Measurements from ENCODE around the gene FMNL2.

Gene FMNL2

GRCh38 chr2:152546230-152546837, 211.4 kb downstream of the FMNL2 start:
- Histone ChIP-seq H3K4me3 (no peak overlapping the region), H3K9ac (ENCODE audit: insufficient read length) (no peak overlapping the region), H3K36me3 (ENCODE audit: insufficient read depth, low read length) (no peaks in the 10 kb centered on the region), H3K27ac (no peak overlapping the region), H3K9me3 (ENCODE audit: low read depth, low read length) (no peaks in the 10 kb centered on the region)
- TF ChIP-seq EZH2 (IDR thresholded peaks at IDR 0.05) = no peak
- no peak for TF ChIP-seq POLR2AphosphoS5 (IDR thresholded peaks at IDR 0.05; ENCODE audit: borderline replicate concordance, low read depth, low read length)
- TF ChIP-seq FOXP2 (optimal IDR thresholded peaks at IDR 0.05; ENCODE audit: control extremely low read depth, extremely low read length, insufficient read depth) = no peak
- no peak for DNase-seq (ENCODE audit: low read depth, low spot score)

DNA sequence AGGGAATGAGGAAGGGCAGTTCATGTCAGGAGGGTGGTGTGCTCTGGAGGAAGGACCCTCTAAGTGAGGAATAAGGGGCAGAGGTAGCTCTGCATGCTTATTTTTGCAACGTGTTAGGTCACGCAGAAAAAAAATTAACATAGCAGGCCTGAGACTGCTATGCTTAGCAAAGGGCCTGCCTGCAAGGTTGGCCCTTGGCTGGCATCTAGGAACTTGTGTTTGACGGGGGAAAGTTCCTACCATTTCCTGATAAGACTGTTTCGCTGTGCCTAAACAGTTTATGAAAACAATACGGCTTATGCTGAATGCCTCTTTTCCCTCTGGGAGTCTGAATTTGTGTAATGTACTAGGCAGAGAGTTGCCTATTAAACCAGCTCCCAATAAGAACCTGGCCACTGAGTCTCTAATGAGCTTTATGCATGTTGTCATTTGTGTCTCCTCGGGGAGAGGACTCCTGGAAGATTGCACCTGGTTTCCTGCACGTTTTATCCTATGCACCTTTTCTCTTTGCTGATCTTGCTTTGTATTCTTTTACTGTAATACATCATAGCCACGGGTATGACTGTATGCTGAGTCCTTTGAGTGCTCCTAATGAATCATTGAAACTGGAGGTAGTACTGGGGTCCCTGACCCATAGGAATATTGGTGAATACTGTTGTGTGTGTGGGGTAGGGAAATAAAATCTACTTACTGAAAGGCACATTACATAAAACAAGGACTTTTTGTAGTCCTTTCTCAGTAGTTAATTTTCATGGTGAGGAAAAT, 213.3 kb downstream of the FMNL2 start:
- Histone ChIP-seq H3K4me3 (no peak overlapping the region), H3K27ac (no peak overlapping the region), H3K9ac (ENCODE audit: insufficient read length) (no peak overlapping the region), H3K9me3 (ENCODE audit: low read depth, low read length) (no peaks in the 10 kb centered on the region), H3K36me3 (ENCODE audit: insufficient read depth, low read length) (no peaks in the 10 kb centered on the region)
- TF ChIP-seq FOXP2 (optimal IDR thresholded peaks at IDR 0.05; ENCODE audit: control extremely low read depth, extremely low read length, insufficient read depth) (no peak), POLR2AphosphoS5 (IDR thresholded peaks at IDR 0.05; ENCODE audit: borderline replicate concordance, low read depth, low read length) (no peak), EZH2 (IDR thresholded peaks at IDR 0.05) (no peak)
- DNase-seq (ENCODE audit: low read depth, low spot score) = no peak

DNA sequence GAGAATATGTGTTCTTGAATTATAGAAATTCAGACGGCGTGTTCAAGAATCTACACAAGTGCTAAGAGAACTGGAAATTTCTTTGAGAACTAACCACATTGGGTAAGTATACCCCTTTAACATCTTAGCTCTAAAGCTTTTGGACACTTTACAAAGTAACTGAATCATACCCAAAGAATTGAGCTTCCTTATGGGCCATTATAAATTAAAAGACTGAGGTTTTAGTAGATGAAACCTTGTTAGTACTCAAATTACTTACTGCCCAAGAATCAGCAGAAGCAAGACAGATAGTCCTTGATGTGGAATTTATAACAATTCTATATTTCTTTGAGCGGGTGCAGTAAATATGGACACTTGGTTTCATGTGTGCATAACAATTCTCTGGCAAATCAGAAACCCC, 214.0 kb downstream of the FMNL2 start:
- no peak for TF ChIP-seq POLR2AphosphoS5 (IDR thresholded peaks at IDR 0.05; ENCODE audit: borderline replicate concordance, low read depth, low read length)
- no peak for TF ChIP-seq EZH2 (IDR thresholded peaks at IDR 0.05)
- TF ChIP-seq FOXP2 (optimal IDR thresholded peaks at IDR 0.05; ENCODE audit: control extremely low read depth, extremely low read length, insufficient read depth) = no peak
- no peak for DNase-seq (ENCODE audit: low read depth, low spot score)

GRCh38 chr2:152549423-152549822, 214.4 kb downstream of the FMNL2 start:
- no peak overlapping the region for H3K9ac ChIP-seq (ENCODE audit: insufficient read length)
- H3K36me3 ChIP-seq (ENCODE audit: insufficient read depth, low read length) = no peaks in the 10 kb centered on the region
- H3K27ac ChIP-seq = no peak overlapping the region
- H3K4me3 ChIP-seq = no peak overlapping the region
- DNase-seq (ENCODE audit: low read depth, low spot score) = no peak
- no peaks in the 10 kb centered on the region for H3K9me3 ChIP-seq (ENCODE audit: low read depth, low read length)
- no peak for TF ChIP-seq POLR2AphosphoS5 (IDR thresholded peaks at IDR 0.05; ENCODE audit: borderline replicate concordance, low read depth, low read length)
- no peak for TF ChIP-seq EZH2 (IDR thresholded peaks at IDR 0.05)
- no peak for TF ChIP-seq FOXP2 (optimal IDR thresholded peaks at IDR 0.05; ENCODE audit: control extremely low read depth, extremely low read length, insufficient read depth)

More for the DNA sequence above, 214.0 kb downstream of the FMNL2 start:
- Histone ChIP-seq H3K27ac (no peak overlapping the region), H3K36me3 (ENCODE audit: insufficient read depth, low read length) (no peaks in the 10 kb centered on the region), H3K9me3 (ENCODE audit: low read depth, low read length) (no peaks in the 10 kb centered on the region), H3K4me3 (no peak overlapping the region), H3K9ac (ENCODE audit: insufficient read length) (no peak overlapping the region)

GRCh38 chr2:152550386-152550785, 215.4 kb downstream of the FMNL2 start:
- no peaks in the 10 kb centered on the region for H3K36me3 ChIP-seq (ENCODE audit: insufficient read depth, low read length)
- TF ChIP-seq FOXP2 (optimal IDR thresholded peaks at IDR 0.05; ENCODE audit: control extremely low read depth, extremely low read length, insufficient read depth) (no peak), POLR2AphosphoS5 (IDR thresholded peaks at IDR 0.05; ENCODE audit: borderline replicate concordance, low read depth, low read length) (no peak), EZH2 (IDR thresholded peaks at IDR 0.05) (no peak)
- no peak overlapping the region for H3K27ac ChIP-seq
- DNase-seq (ENCODE audit: low read depth, low spot score) = no peak
- H3K9ac ChIP-seq (ENCODE audit: insufficient read length) = no peak overlapping the region
- no peaks in the 10 kb centered on the region for H3K9me3 ChIP-seq (ENCODE audit: low read depth, low read length)
- no peak overlapping the region for H3K4me3 ChIP-seq

GRCh38 chr2:152552888-152553287, 217.9 kb downstream of the FMNL2 start:
- H3K36me3 ChIP-seq (ENCODE audit: insufficient read depth, low read length) = no peaks in the 10 kb centered on the region
- H3K27ac ChIP-seq = no peak overlapping the region
- DNase-seq (ENCODE audit: low read depth, low spot score) = no peak
- H3K9me3 ChIP-seq (ENCODE audit: low read depth, low read length) = no peaks in the 10 kb centered on the region
- H3K9ac ChIP-seq (ENCODE audit: insufficient read length) = no peak overlapping the region
- TF ChIP-seq POLR2AphosphoS5 (IDR thresholded peaks at IDR 0.05; ENCODE audit: borderline replicate concordance, low read depth, low read length) (no peak), FOXP2 (optimal IDR thresholded peaks at IDR 0.05; ENCODE audit: control extremely low read depth, extremely low read length, insufficient read depth) (no peak), EZH2 (IDR thresholded peaks at IDR 0.05) (no peak)
- no peak overlapping the region for H3K4me3 ChIP-seq

DNA sequence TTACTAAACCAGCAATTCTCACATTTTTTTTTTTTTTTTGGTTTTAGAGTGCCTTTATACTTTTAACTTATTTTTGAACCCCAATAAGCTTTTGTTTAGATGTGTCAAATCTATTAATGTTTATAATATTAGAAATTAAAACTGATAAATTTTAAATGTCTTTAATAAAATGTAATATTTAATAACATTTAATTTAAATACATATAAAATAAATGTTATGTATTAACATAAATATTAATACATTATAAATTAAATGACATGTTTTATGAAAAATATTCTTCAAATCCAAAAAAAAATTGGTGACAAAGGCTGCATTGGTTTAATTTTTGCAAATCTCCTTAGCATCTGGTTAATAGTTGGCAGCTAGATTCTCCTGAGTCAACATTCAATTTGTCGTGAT, 218.5 kb downstream of the FMNL2 start:
- no peak for DNase-seq (ENCODE audit: low read depth, low spot score)
- Histone ChIP-seq H3K9me3 (ENCODE audit: low read depth, low read length) (no peaks in the 10 kb centered on the region), H3K36me3 (ENCODE audit: insufficient read depth, low read length) (no peaks in the 10 kb centered on the region), H3K27ac (no peak overlapping the region), H3K9ac (ENCODE audit: insufficient read length) (no peak overlapping the region), H3K4me3 (no peak overlapping the region)
- TF ChIP-seq POLR2AphosphoS5 (IDR thresholded peaks at IDR 0.05; ENCODE audit: borderline replicate concordance, low read depth, low read length) (no peak), FOXP2 (optimal IDR thresholded peaks at IDR 0.05; ENCODE audit: control extremely low read depth, extremely low read length, insufficient read depth) (no peak), EZH2 (IDR thresholded peaks at IDR 0.05) (no peak)

GRCh38 chr2:152555048-152555447, 220.1 kb downstream of the FMNL2 start:
- H3K27ac ChIP-seq = no peak overlapping the region

More at GRCh38 chr2:152555048-152555447, 220.1 kb downstream of the FMNL2 start:
- Histone ChIP-seq H3K9me3 (ENCODE audit: low read depth, low read length) (no peaks in the 10 kb centered on the region), H3K36me3 (ENCODE audit: insufficient read depth, low read length) (no peaks in the 10 kb centered on the region), H3K4me3 (no peak overlapping the region), H3K9ac (ENCODE audit: insufficient read length) (no peak overlapping the region)
- no peak for TF ChIP-seq POLR2AphosphoS5 (IDR thresholded peaks at IDR 0.05; ENCODE audit: borderline replicate concordance, low read depth, low read length)
- DNase-seq (ENCODE audit: low read depth, low spot score) = no peak
